Loucy (cell line): ENCODE results near the gene HNRNPF.

Experiments
- H2AFZ ChIP-seq: fragments of 200-600 bp; sonication (generic); 2 replicates; pipeline ENCODE4 v1.6.0; 2016; ENCODE audit warnings: antibody characterized with exemption, mild to moderate bottlenecking, low read length, moderate library complexity
- H3F3A ChIP-seq: fragments of 200-600 bp; 2 replicates; pipeline ENCODE4 v1.6.0; 2016; ENCODE audit warnings: antibody characterized with exemption, low read depth, mild to moderate bottlenecking
- H3K27me3 ChIP-seq: fragments of 200-600 bp; sonication (generic); 2 replicates; pipeline ENCODE4 v1.6.1; 2014; ENCODE audit warnings: low read length, mild to moderate bottlenecking; ENCODE audit not compliant: insufficient read depth, poor library complexity, severe bottlenecking
- H3K36me3 ChIP-seq: fragments of 200-600 bp; sonication (generic); 2 replicates; pipeline ENCODE4 v1.6.1; 2016; ENCODE audit warnings: low read length; ENCODE audit not compliant: insufficient read depth
- H3K4me1 ChIP-seq: fragments of 200-600 bp; sonication (generic); 2 replicates; pipeline ENCODE4 v1.5.1; 2014; ENCODE audit warnings: low read length, mild to moderate bottlenecking; ENCODE audit not compliant: insufficient read depth, poor library complexity, severe bottlenecking
- H3K4me2 ChIP-seq: fragments of 200-600 bp; sonication (generic); 2 replicates; pipeline ENCODE4 v1.6.0; 2014; ENCODE audit warnings: antibody characterized with exemption, low read length, low read depth, mild to moderate bottlenecking; ENCODE audit not compliant: poor library complexity, severe bottlenecking
- H3K4me3 ChIP-seq: fragments of 200-600 bp; sonication (generic); 2 replicates; pipeline ENCODE4 v1.5.1; 2014; ENCODE audit warnings: low read length, mild to moderate bottlenecking, mixed read lengths; ENCODE audit not compliant: poor library complexity, severe bottlenecking
- H3K79me2 ChIP-seq: fragments of 200-600 bp; sonication (generic); 2 replicates; pipeline ENCODE4 v1.6.1; 2014; ENCODE audit warnings: low read length; ENCODE audit not compliant: insufficient read depth
- H3K9ac ChIP-seq: fragments of 200-600 bp; sonication (generic); 2 replicates; pipeline ENCODE4 v1.6.0; 2014; ENCODE audit warnings: mild to moderate bottlenecking, low read depth, low read length, moderate library complexity; ENCODE audit not compliant: poor library complexity, severe bottlenecking
- H3K9me2 ChIP-seq: fragments of 200-600 bp; sonication (generic); replicated peaks from 2 replicates; pipeline ENCODE4 v1.6.1; 2016; ENCODE audit warnings: low read depth, low read length, mixed read lengths
- H3K9me3 ChIP-seq: fragments of 200-600 bp; sonication (generic); 2 replicates; pipeline ENCODE4 v1.6.1; 2014; ENCODE audit warnings: mild to moderate bottlenecking, antibody characterized with exemption, low read length, low read depth; ENCODE audit not compliant: insufficient read depth
- H4K20me1 ChIP-seq: fragments of 200-600 bp; sonication (generic); 2 replicates; pipeline ENCODE4 v1.6.0; 2014; ENCODE audit warnings: antibody characterized with exemption, low read length, mild to moderate bottlenecking; ENCODE audit not compliant: insufficient read depth, poor library complexity, severe bottlenecking
- CTCF ChIP-seq: fragments of 200-600 bp; sonication (generic); conservative IDR thresholded peaks from 2 replicates; pipeline ENCODE4 v1.5.1; 2014; ENCODE audit warnings: mild to moderate bottlenecking, antibody characterized with exemption, low read length
- EZH2phosphoT487 ChIP-seq: fragments of 200-600 bp; IDR thresholded peaks from 2 replicates; pipeline ENCODE4 v1.6.1; 2018; ENCODE audit warnings: antibody characterized with exemption, mild to moderate bottlenecking, moderate library complexity, borderline replicate concordance

HNRNPF gene

DNA sequence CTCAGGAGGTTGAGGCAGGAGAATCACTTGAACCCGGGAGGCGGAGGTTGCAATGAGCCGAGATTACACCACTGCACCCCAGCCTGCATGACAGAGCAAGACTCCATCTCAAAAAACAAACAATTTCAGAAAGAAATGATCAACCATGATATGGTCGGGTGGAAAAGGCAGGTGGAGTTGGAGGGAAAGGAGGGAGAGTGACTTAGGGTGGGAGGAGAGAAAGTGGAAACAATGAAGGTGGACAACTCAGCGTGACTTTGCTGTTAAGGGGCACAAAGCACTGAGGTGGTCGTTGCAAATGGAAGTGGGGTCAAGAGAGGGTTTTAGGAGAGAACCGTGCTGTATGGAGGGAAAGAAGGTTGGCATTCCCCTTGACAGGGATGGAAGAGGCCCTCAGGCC, 67.5 kb downstream of the HNRNPF start:
- no peaks in the 10 kb centered on the region for H3F3A ChIP-seq
- H3K36me3 ChIP-seq = no peaks in the 10 kb centered on the region
- H3K9me2 ChIP-seq = no peaks in the 10 kb centered on the region
- H3K4me2 ChIP-seq = no peak overlapping the region
- H3K79me2 ChIP-seq = no peaks in the 10 kb centered on the region
- H4K20me1 ChIP-seq = no peaks in the 10 kb centered on the region
- H3K9ac ChIP-seq = no peak overlapping the region
- H3K9me3 ChIP-seq = no peaks in the 10 kb centered on the region
- H3K4me3 ChIP-seq = no peak overlapping the region
- no peaks in the 10 kb centered on the region for H3K4me1 ChIP-seq
- TF ChIP-seq CTCF (no peak), EZH2phosphoT487 (no peak)
- no peak overlapping the region for H2AFZ ChIP-seq
- no peaks in the 10 kb centered on the region for H3K27me3 ChIP-seq

- H3K4me2 ChIP-seq = no peak overlapping the region
- no peak overlapping the region for H2AFZ ChIP-seq
- H3K4me3 ChIP-seq = no peak overlapping the region
- no peaks in the 10 kb centered on the region for H4K20me1 ChIP-seq
- H3K9ac ChIP-seq = no peak overlapping the region
- no peaks in the 10 kb centered on the region for H3K9me2 ChIP-seq
- no peak for TF ChIP-seq CTCF
- no peak for TF ChIP-seq EZH2phosphoT487
- H3K9me3 ChIP-seq = no peaks in the 10 kb centered on the region
- H3K4me1 ChIP-seq = no peaks in the 10 kb centered on the region
- H3F3A ChIP-seq = no peaks in the 10 kb centered on the region
- H3K36me3 ChIP-seq = no peaks in the 10 kb centered on the region
- no peaks in the 10 kb centered on the region for H3K79me2 ChIP-seq
- H3K27me3 ChIP-seq = no peaks in the 10 kb centered on the region
These were observed 68.4 kb downstream of the HNRNPF start for GRCh38 chr10:43340619-43341018.

GRCh38 chr10:43340101-43340500, 68.9 kb downstream of the HNRNPF start:
- Histone ChIP-seq H3K79me2 (no peaks in the 10 kb centered on the region), H3K9me2 (no peaks in the 10 kb centered on the region), H3K9ac (no peak overlapping the region), H3K36me3 (no peaks in the 10 kb centered on the region), H3K4me2 (no peak overlapping the region), H3F3A (no peaks in the 10 kb centered on the region), H3K27me3 (no peaks in the 10 kb centered on the region), H2AFZ (no peak overlapping the region), H3K4me3 (no peak overlapping the region), H3K9me3 (no peaks in the 10 kb centered on the region), H3K4me1 (no peaks in the 10 kb centered on the region), H4K20me1 (no peaks in the 10 kb centered on the region)
- TF ChIP-seq EZH2phosphoT487 (no peak), CTCF (no peak)
